ENCODE data around the gene NFIC.
"Not testable (repeated sequence)": the region's sequence is repeated elsewhere in the genome, so short reads cannot be mapped to it uniquely, and the experiment has no call there.

NFIC gene

GRCh38 chr19:3412066-3412465, 45.7 kb downstream of the NFIC start:
- Histone ChIP-seq H3K36me3 (ENCODE audit: control insufficient read depth in 2 of 2, insufficient read depth in 2 of 2, low read length in 2 of 2) (no peaks in the 10 kb centered on the region), H3K9me3 (ENCODE audit: control insufficient read depth in 2 of 2, low read length in 2 of 2) (no peaks in the 10 kb centered on the region), H3K9ac (ENCODE audit: low read length in 2 of 2) (no peak overlapping the region), H3K4me1 (ENCODE audit: control insufficient read depth, insufficient read depth, low read length) (peaks cover 50% of the 10 kb centered on the region), H3K27me3 (ENCODE audit: control insufficient read depth in 1 of 2, insufficient read depth in 2 of 2, low read length in 2 of 2) (no peaks in the 10 kb centered on the region), H3K27ac (ENCODE audit: low read length) (peak overlapping the region; percentile 99), H3K4me3 (ENCODE audit: low read length in 2 of 2) (no peak overlapping the region)

DNA sequence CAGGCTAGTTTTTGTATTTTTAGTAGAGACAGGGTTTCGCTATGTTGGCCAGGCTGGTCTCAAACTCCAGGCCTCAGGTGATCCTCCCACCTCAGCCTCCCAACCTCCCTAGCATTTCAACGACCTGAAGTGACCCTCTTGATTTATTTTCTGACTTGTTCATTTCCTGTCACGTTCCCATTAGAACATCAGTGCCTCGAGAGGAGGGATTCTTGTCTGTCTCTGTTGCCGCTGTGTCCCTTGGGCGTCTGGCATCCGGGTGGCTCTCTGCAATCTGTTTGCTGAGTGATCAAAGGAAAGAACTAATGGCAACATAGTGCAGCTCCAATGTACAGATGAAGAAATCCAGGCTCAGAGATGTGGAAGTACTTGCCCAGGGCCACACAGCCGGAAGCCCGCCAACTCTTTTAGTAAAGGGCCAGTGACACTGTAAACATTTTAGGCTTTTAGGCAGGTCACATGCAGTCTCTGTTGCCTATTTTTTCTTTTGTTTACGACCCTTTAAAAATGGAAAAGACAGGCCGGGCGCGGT, 47.5 kb downstream of the NFIC start:
- no peak overlapping the region for H3K9ac ChIP-seq (ENCODE audit: low read length in 2 of 2)
- H3K27me3 ChIP-seq (ENCODE audit: control insufficient read depth in 1 of 2, insufficient read depth in 2 of 2, low read length in 2 of 2): no peaks in the 10 kb centered on the region
- no peaks in the 10 kb centered on the region for H3K9me3 ChIP-seq (ENCODE audit: control insufficient read depth in 2 of 2, low read length in 2 of 2)
- no peak overlapping the region for H3K4me3 ChIP-seq (ENCODE audit: low read length in 2 of 2)
- no peaks in the 10 kb centered on the region for H3K36me3 ChIP-seq (ENCODE audit: control insufficient read depth in 2 of 2, insufficient read depth in 2 of 2, low read length in 2 of 2)
- H3K4me1 ChIP-seq (ENCODE audit: control insufficient read depth, insufficient read depth, low read length): peaks cover 33% of the 10 kb centered on the region
- peak overlapping the region; percentile 99 for H3K27ac ChIP-seq (ENCODE audit: low read length)

DNA sequence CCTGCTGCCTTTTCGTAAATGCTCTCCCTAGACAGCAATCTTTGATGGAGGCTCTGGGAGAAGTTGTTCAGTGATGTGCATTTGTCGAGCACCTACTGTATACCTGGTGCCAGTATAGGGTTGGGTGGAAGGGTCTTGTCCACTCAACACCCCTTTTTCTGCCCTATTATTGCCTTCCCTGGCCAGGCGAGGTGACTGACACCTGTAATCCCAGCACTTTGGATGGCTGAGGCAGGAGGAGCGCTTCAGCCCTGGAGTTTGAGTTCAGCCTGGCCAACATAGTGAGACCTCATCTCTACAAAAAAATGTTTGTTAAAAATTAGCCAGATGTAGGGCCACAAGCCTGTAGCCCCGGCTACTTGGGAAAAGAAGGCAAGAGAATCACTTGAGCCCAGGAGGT, 49.3 kb downstream of the NFIC start:
- H3K27ac ChIP-seq (ENCODE audit: low read length): peak overlapping the region; percentile 46
- H3K9ac ChIP-seq (ENCODE audit: low read length in 2 of 2): no peak overlapping the region
- no peaks in the 10 kb centered on the region for H3K27me3 ChIP-seq (ENCODE audit: control insufficient read depth in 1 of 2, insufficient read depth in 2 of 2, low read length in 2 of 2)
- H3K4me1 ChIP-seq (ENCODE audit: control insufficient read depth, insufficient read depth, low read length): peaks cover 19% of the 10 kb centered on the region
- H3K4me3 ChIP-seq (ENCODE audit: low read length in 2 of 2): no peak overlapping the region
- no peaks in the 10 kb centered on the region for H3K9me3 ChIP-seq (ENCODE audit: control insufficient read depth in 2 of 2, low read length in 2 of 2)
- no peaks in the 10 kb centered on the region for H3K36me3 ChIP-seq (ENCODE audit: control insufficient read depth in 2 of 2, insufficient read depth in 2 of 2, low read length in 2 of 2)

DNA sequence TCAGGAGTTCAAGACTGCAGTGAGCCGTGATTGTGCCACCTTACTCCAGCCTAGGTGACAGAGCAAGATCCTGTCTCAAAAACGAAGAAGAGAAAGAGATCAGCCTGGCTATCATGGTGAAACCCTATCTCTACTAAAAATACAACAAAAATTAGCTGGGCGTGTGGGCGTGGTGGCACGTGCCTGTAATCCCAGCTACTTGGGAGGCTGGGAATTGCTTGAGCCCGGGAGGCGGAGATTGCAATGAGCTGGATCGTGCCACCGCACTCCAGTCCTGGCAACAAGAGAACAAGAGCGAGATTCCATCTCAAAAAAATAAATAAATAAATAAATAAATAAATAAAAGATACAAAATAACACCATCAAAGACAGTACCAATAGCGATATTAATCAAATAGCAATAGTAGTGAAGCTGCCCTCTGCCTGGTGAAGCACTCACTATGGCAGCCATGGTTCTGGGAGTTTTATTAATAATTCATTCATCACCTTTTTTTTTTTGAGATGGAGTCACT, 53.9 kb downstream of the NFIC start:
- peak overlapping the region; percentile 11 for H3K27ac ChIP-seq (ENCODE audit: low read length)
- no peak overlapping the region for H3K4me3 ChIP-seq (ENCODE audit: low read length in 2 of 2)
- H3K9me3 ChIP-seq (ENCODE audit: control insufficient read depth in 2 of 2, low read length in 2 of 2): no peaks in the 10 kb centered on the region
- no peaks in the 10 kb centered on the region for H3K27me3 ChIP-seq (ENCODE audit: control insufficient read depth in 1 of 2, insufficient read depth in 2 of 2, low read length in 2 of 2)
- peaks cover 12% of the 10 kb centered on the region for H3K4me1 ChIP-seq (ENCODE audit: control insufficient read depth, insufficient read depth, low read length)
- no peak overlapping the region for H3K9ac ChIP-seq (ENCODE audit: low read length in 2 of 2)
- no peaks in the 10 kb centered on the region for H3K36me3 ChIP-seq (ENCODE audit: control insufficient read depth in 2 of 2, insufficient read depth in 2 of 2, low read length in 2 of 2)

- Histone ChIP-seq H3K27ac (ENCODE audit: low read length) (no peak overlapping the region), H3K36me3 (ENCODE audit: control insufficient read depth in 2 of 2, insufficient read depth in 2 of 2, low read length in 2 of 2) (no peaks in the 10 kb centered on the region), H3K9me3 (ENCODE audit: control insufficient read depth in 2 of 2, low read length in 2 of 2) (no peaks in the 10 kb centered on the region), H3K4me3 (ENCODE audit: low read length in 2 of 2) (no peak overlapping the region), H3K9ac (ENCODE audit: low read length in 2 of 2) (no peak overlapping the region), H3K27me3 (ENCODE audit: control insufficient read depth in 1 of 2, insufficient read depth in 2 of 2, low read length in 2 of 2) (no peaks in the 10 kb centered on the region), H3K4me1 (ENCODE audit: control insufficient read depth, insufficient read depth, low read length) (peaks cover 10% of the 10 kb centered on the region)
These were observed 54.7 kb downstream of the NFIC start for GRCh38 chr19:3420909-3421619.

DNA sequence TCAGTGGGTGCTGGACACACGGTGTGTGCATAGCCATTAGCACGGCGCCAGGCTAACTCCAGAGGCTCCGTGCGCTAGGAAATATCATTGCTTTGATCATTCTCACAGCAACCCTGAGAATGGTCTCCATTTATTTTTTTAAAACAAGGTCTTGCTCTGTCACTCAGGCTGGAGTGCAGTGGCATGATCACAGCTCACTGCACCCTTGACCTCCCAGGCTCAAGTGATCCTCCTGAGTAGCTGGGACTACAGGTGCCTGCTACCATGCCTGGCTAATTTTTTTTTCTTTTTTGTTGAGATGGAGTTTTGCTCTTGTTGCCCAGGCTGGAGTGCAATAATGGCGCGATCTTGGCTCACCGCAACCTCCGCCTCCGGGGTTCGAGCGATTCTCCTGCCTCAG, 55.3 kb downstream of the NFIC start:
- not testable (repeated sequence) for H3K4me3 ChIP-seq (ENCODE audit: low read length in 2 of 2); H3K27me3 ChIP-seq (ENCODE audit: control insufficient read depth in 1 of 2, insufficient read depth in 2 of 2, low read length in 2 of 2); H3K4me1 ChIP-seq (ENCODE audit: control insufficient read depth, insufficient read depth, low read length); H3K36me3 ChIP-seq (ENCODE audit: control insufficient read depth in 2 of 2, insufficient read depth in 2 of 2, low read length in 2 of 2); H3K9me3 ChIP-seq (ENCODE audit: control insufficient read depth in 2 of 2, low read length in 2 of 2); H3K27ac ChIP-seq (ENCODE audit: low read length); H3K9ac ChIP-seq (ENCODE audit: low read length in 2 of 2)

- Histone ChIP-seq H3K9ac (ENCODE audit: low read length in 2 of 2) (no peak overlapping the region), H3K27me3 (ENCODE audit: control insufficient read depth in 1 of 2, insufficient read depth in 2 of 2, low read length in 2 of 2) (no peaks in the 10 kb centered on the region), H3K4me3 (ENCODE audit: low read length in 2 of 2) (no peak overlapping the region), H3K4me1 (ENCODE audit: control insufficient read depth, insufficient read depth, low read length) (peaks cover 9% of the 10 kb centered on the region), H3K9me3 (ENCODE audit: control insufficient read depth in 2 of 2, low read length in 2 of 2) (no peaks in the 10 kb centered on the region), H3K27ac (ENCODE audit: low read length) (no peak overlapping the region), H3K36me3 (ENCODE audit: control insufficient read depth in 2 of 2, insufficient read depth in 2 of 2, low read length in 2 of 2) (peaks cover 6 to 9% of the 10 kb centered on the region in 2 donors)
These were observed 56.9 kb downstream of the NFIC start for GRCh38 chr19:3423183-3423829.

DNA sequence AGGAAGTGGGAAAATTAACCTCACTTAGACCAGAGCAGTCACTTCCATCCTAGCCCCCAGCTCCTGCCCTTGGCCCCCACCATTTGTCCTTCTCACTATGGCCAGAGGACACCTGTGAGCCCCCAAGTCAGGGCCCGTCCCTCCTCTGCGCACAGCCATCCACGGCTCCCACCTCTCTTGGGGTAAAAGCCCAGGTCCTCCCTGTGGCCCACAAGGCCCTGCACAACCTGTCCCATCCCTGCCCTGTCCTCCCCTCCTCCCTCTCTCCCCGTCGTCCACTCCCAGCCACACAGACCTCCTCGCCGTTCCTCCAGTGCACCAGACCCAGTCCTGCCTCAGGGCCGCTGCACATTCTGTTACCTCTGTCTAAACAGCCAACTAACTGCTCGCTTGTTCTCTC, 60.0 kb downstream of the NFIC start:
- Histone ChIP-seq H3K9ac (ENCODE audit: low read length in 2 of 2) (no peak overlapping the region), H3K9me3 (ENCODE audit: control insufficient read depth in 2 of 2, low read length in 2 of 2) (no peaks in the 10 kb centered on the region), H3K27ac (ENCODE audit: low read length) (no peak overlapping the region), H3K27me3 (ENCODE audit: control insufficient read depth in 1 of 2, insufficient read depth in 2 of 2, low read length in 2 of 2) (no peaks in the 10 kb centered on the region), H3K4me3 (ENCODE audit: low read length in 2 of 2) (no peak overlapping the region), H3K4me1 (ENCODE audit: control insufficient read depth, insufficient read depth, low read length) (peaks cover 28% of the 10 kb centered on the region), H3K36me3 (ENCODE audit: control insufficient read depth in 2 of 2, insufficient read depth in 2 of 2, low read length in 2 of 2) (peaks cover 6 to 9% of the 10 kb centered on the region in 2 donors)

DNA sequence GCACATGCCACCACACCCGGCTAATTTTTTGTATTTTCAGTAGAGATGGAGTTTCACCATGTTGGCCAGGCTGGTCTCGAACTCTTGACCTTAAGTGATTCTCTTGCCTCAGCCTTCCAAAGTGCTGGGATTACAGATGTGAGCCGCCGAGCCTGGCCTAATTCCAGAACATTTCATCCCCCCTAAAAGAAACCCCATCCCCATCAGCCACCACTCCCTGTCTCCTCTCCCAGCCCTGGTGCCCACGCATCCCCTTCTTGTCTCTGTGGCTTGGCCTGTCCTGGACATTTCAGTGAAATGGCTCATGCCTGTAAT, 63.9 kb downstream of the NFIC start:
- peak overlapping the region; percentile 78 for H3K27ac ChIP-seq (ENCODE audit: low read length)
- H3K36me3 ChIP-seq (ENCODE audit: control insufficient read depth in 2 of 2, insufficient read depth in 2 of 2, low read length in 2 of 2): peaks cover 21 to 22% of the 10 kb centered on the region in 2 donors
- peaks cover 45% of the 10 kb centered on the region for H3K4me1 ChIP-seq (ENCODE audit: control insufficient read depth, insufficient read depth, low read length)
- not testable (repeated sequence) for H3K27me3 ChIP-seq (ENCODE audit: control insufficient read depth in 1 of 2, insufficient read depth in 2 of 2, low read length in 2 of 2); H3K4me3 ChIP-seq (ENCODE audit: low read length in 2 of 2); H3K9me3 ChIP-seq (ENCODE audit: control insufficient read depth in 2 of 2, low read length in 2 of 2)
- peak overlapping the region in 1 of 2 donors; percentile 51 for H3K9ac ChIP-seq (ENCODE audit: low read length in 2 of 2)

- no peak overlapping the region for H3K4me3 ChIP-seq (ENCODE audit: low read length in 2 of 2)
- H3K9ac ChIP-seq (ENCODE audit: low read length in 2 of 2): no peak overlapping the region
- H3K4me1 ChIP-seq (ENCODE audit: control insufficient read depth, insufficient read depth, low read length): peaks cover 51% of the 10 kb centered on the region
- no peaks in the 10 kb centered on the region for H3K9me3 ChIP-seq (ENCODE audit: control insufficient read depth in 2 of 2, low read length in 2 of 2)
- peak overlapping the region; percentile 67 for H3K27ac ChIP-seq (ENCODE audit: low read length)
- H3K27me3 ChIP-seq (ENCODE audit: control insufficient read depth in 1 of 2, insufficient read depth in 2 of 2, low read length in 2 of 2): no peaks in the 10 kb centered on the region
- peaks cover 17 to 19% of the 10 kb centered on the region in 2 donors for H3K36me3 ChIP-seq (ENCODE audit: control insufficient read depth in 2 of 2, insufficient read depth in 2 of 2, low read length in 2 of 2)
These were observed 65.5 kb downstream of the NFIC start for GRCh38 chr19:3431760-3432397.
